Neural cell (in vitro differentiated cells): ENCODE measurements around the gene IL1RL2.

Experiments
- EP300 ChIP-seq: fragments of 450-650 bp; conservative IDR thresholded peaks from 2 replicates; pipeline ENCODE4 v1.6.1; 2014; ENCODE audit warnings: antibody characterized with exemption, mild to moderate bottlenecking, moderate library complexity; ENCODE audit not compliant: poor library complexity, severe bottlenecking
- EZH2 ChIP-seq: fragments of 200-600, 300-800 bp; shearing (Covaris generic), sonication (generic); IDR thresholded peaks from 2 replicates; pipeline ENCODE4 v1.6.1; 2014; ENCODE audit warnings: antibody characterized with exemption, low read length, borderline replicate concordance, mild to moderate bottlenecking; ENCODE audit not compliant: insufficient read depth, poor library complexity, severe bottlenecking
- POLR2AphosphoS5 ChIP-seq: IDR thresholded peaks from 2 replicates; pipeline ENCODE4 v1.6.1; 2012
- RAD21 ChIP-seq: fragments of 450-650 bp; conservative IDR thresholded peaks from 2 replicates; pipeline ENCODE4 v1.6.1; 2014; ENCODE audit warnings: antibody characterized with exemption, mild to moderate bottlenecking, moderate library complexity
- SMC3 ChIP-seq: fragments of 450-650 bp; conservative IDR thresholded peaks from 2 replicates; pipeline ENCODE4 v1.6.1; 2014; ENCODE audit warnings: antibody characterized with exemption, mild to moderate bottlenecking, moderate library complexity; ENCODE audit not compliant: poor library complexity
- TAF1 ChIP-seq: IDR thresholded peaks from 2 replicates; pipeline ENCODE4 v1.6.1; 2012; ENCODE audit warnings: low read depth
- TF ChIP-seq, protein P1 (sequence below): fragments of 450-650 bp; IDR thresholded peaks from 2 replicates; pipeline ENCODE4 v1.5.1; 2014; ENCODE audit warnings: antibody characterized with exemption, mild to moderate bottlenecking, moderate library complexity; ENCODE audit not compliant: poor library complexity, severe bottlenecking
- TF ChIP-seq, protein P2 (sequence below): IDR thresholded peaks from 2 replicates; pipeline ENCODE4 v1.6.1; 2012; ENCODE audit warnings: borderline replicate concordance

- TF ChIP-seq, protein P1, sequence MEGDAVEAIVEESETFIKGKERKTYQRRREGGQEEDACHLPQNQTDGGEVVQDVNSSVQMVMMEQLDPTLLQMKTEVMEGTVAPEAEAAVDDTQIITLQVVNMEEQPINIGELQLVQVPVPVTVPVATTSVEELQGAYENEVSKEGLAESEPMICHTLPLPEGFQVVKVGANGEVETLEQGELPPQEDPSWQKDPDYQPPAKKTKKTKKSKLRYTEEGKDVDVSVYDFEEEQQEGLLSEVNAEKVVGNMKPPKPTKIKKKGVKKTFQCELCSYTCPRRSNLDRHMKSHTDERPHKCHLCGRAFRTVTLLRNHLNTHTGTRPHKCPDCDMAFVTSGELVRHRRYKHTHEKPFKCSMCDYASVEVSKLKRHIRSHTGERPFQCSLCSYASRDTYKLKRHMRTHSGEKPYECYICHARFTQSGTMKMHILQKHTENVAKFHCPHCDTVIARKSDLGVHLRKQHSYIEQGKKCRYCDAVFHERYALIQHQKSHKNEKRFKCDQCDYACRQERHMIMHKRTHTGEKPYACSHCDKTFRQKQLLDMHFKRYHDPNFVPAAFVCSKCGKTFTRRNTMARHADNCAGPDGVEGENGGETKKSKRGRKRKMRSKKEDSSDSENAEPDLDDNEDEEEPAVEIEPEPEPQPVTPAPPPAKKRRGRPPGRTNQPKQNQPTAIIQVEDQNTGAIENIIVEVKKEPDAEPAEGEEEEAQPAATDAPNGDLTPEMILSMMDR, result no peak
- TF ChIP-seq EZH2, result no peak
- TF ChIP-seq, protein P2, sequence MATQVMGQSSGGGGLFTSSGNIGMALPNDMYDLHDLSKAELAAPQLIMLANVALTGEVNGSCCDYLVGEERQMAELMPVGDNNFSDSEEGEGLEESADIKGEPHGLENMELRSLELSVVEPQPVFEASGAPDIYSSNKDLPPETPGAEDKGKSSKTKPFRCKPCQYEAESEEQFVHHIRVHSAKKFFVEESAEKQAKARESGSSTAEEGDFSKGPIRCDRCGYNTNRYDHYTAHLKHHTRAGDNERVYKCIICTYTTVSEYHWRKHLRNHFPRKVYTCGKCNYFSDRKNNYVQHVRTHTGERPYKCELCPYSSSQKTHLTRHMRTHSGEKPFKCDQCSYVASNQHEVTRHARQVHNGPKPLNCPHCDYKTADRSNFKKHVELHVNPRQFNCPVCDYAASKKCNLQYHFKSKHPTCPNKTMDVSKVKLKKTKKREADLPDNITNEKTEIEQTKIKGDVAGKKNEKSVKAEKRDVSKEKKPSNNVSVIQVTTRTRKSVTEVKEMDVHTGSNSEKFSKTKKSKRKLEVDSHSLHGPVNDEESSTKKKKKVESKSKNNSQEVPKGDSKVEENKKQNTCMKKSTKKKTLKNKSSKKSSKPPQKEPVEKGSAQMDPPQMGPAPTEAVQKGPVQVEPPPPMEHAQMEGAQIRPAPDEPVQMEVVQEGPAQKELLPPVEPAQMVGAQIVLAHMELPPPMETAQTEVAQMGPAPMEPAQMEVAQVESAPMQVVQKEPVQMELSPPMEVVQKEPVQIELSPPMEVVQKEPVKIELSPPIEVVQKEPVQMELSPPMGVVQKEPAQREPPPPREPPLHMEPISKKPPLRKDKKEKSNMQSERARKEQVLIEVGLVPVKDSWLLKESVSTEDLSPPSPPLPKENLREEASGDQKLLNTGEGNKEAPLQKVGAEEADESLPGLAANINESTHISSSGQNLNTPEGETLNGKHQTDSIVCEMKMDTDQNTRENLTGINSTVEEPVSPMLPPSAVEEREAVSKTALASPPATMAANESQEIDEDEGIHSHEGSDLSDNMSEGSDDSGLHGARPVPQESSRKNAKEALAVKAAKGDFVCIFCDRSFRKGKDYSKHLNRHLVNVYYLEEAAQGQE, result no peak
- TF ChIP-seq RAD21, result no peak
- no peak for TF ChIP-seq EP300
- TF ChIP-seq TAF1, result no peak
- TF ChIP-seq POLR2AphosphoS5, result no peak
- no peak for TF ChIP-seq SMC3
Observed at GRCh38 chr2:102286041-102286440, 99.2 kb downstream of the IL1RL2 start.
